Measurements from ENCODE around the gene TMEM272. TPM values are rescaled to one million over a fixed set of nuclear protein-coding genes. Genes with fewer than 3 reads are reported as not detected.

Gene TMEM272
- total and polyA plus RNA-seq, 2 of the 4 experiments (the other 2 are of a cell fraction) = not detected

DNA sequence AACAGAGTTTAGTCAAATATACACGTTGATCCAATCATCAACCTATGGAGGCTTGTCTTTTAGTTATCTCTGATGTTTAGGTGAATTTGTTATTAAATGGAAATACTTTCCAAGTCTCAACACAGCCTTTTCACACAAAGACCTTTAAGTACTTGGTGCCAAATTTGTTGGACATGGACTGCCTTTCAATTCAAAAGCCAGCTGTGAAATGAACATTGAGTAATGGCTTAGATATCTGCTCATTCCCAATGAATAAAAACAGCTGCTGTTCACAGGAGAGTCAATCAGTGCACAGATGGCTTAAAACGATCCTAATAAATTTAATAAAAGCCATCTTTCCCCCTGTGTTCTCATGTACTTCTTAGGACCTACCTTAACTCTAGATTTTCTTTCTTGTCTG lies 21.1 kb downstream of the TMEM272 start:
- no CpG with 5 or more reads among the region's 2 CpGs for WGBS, 2 experiments (ENCODE audit: extremely low coverage in 2 of 2, insufficient read length in 1 of 2)
- no peak overlapping the region for H3K56ac ChIP-seq (ENCODE audit: extremely low read depth, insufficient read depth, low read length)
- no peak overlapping the region for H3K9ac ChIP-seq (ENCODE audit: low read depth, low read length)
- no peaks in the 10 kb centered on the region for H4K20me1 ChIP-seq (ENCODE audit: insufficient read depth, low read length)
- no peak overlapping the region for H4K91ac ChIP-seq (ENCODE audit: insufficient read depth, low read depth, low read length)
- H4K5ac ChIP-seq (ENCODE audit: low read depth, low read length) = no peak overlapping the region
- no peak overlapping the region for H3K18ac ChIP-seq (ENCODE audit: low read depth, low read length)
- no peak overlapping the region for H4K8ac ChIP-seq (ENCODE audit: low read depth in 2 of 2, low read length in 2 of 2)
- DNase-seq (no peak), ATAC-seq (ENCODE audit: low read depth) (no peak)
- no peak overlapping the region for H2AK5ac ChIP-seq (ENCODE audit: low read depth, low read length)
- in situ Hi-C loops (cut with MboI; ENCODE audit: low sequenced_read_pairs) (no loop called here), dilution Hi-C loops (cut with HindIII; ENCODE audit: low sequenced_read_pairs, unreplicated experiment) (no loop called here), intact Hi-C loops (cut with micrococcal nuclease) (no loop called here)
- no peak overlapping the region for H3K4ac ChIP-seq (ENCODE audit: low read depth, low read length)
- TF ChIP-seq, protein P1, sequence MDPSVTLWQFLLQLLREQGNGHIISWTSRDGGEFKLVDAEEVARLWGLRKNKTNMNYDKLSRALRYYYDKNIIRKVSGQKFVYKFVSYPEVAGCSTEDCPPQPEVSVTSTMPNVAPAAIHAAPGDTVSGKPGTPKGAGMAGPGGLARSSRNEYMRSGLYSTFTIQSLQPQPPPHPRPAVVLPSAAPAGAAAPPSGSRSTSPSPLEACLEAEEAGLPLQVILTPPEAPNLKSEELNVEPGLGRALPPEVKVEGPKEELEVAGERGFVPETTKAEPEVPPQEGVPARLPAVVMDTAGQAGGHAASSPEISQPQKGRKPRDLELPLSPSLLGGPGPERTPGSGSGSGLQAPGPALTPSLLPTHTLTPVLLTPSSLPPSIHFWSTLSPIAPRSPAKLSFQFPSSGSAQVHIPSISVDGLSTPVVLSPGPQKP (IDR thresholded peaks at IDR 0.05; ENCODE audit: borderline replicate concordance, low read depth, low read length) = no peak
- TF ChIP-seq CEBPB (IDR thresholded peaks at IDR 0.05; ENCODE audit: low read depth, low read length) (no peak), CHD1 (IDR thresholded peaks at IDR 0.05; ENCODE audit: low read depth, low read length) (no peak), RCOR1 (IDR thresholded peaks at IDR 0.05; ENCODE audit: insufficient replicate concordance, low read length) (no peak), MAFK (IDR thresholded peaks at IDR 0.05; ENCODE audit: low read depth, low read length) (no peak), NFE2L2 (IDR thresholded peaks at IDR 0.05; ENCODE audit: low read depth, low read length) (no peak)
- H3K4me2 ChIP-seq (ENCODE audit: low read depth, low read length) = no peak overlapping the region
- no peak overlapping the region for H2BK120ac ChIP-seq (ENCODE audit: low read depth, low read length)
- ChIA-PET CTCF (no interaction called here), POLR2A (ENCODE audit: unreplicated experiment) (no interaction called here)
- no peak overlapping the region for H3K27ac ChIP-seq (ENCODE audit: insufficient read depth, low read length)
- peaks cover 71% of the 10 kb centered on the region for H3K27me3 ChIP-seq (ENCODE audit: control insufficient read depth, insufficient read depth, low read length)
- H3K9me3 ChIP-seq (ENCODE audit: control insufficient read depth, insufficient read depth, low read length) = no peaks in the 10 kb centered on the region
- no peak overlapping the region for H3K4me3 ChIP-seq (ENCODE audit: insufficient read depth, low read depth, low read length)
- no peak overlapping the region for H2BK5ac ChIP-seq (ENCODE audit: low read depth, low read length, poor library complexity, severe bottlenecking)
- H3K79me1 ChIP-seq (ENCODE audit: low read depth in 1 of 2, low read length in 2 of 2) = no peaks in the 10 kb centered on the region
- no peak overlapping the region for H3K23ac ChIP-seq (ENCODE audit: low read depth, low read length)
- H3K36me3 ChIP-seq (ENCODE audit: control insufficient read depth, insufficient read depth, low read length) = no peaks in the 10 kb centered on the region
- H2BK15ac ChIP-seq (ENCODE audit: low read depth, low read length) = no peak overlapping the region
- no peak overlapping the region for H2AK9ac ChIP-seq (replicated peaks; ENCODE audit: low read depth, low read length, poor library complexity)
- H3K9me1 ChIP-seq (ENCODE audit: insufficient read depth, low read length) = no peaks in the 10 kb centered on the region
- BruUV-seq (replicated peaks) = no TSS peak
- H3K4me1 ChIP-seq (ENCODE audit: control insufficient read depth, insufficient read depth, low read length) = no peaks in the 10 kb centered on the region
- H2AFZ ChIP-seq (replicated peaks; ENCODE audit: low read length, poor library complexity) = no peak overlapping the region
- H3K14ac ChIP-seq (replicated peaks; ENCODE audit: low read depth, low read length) = no peak overlapping the region
- no peak overlapping the region for H2BK20ac ChIP-seq (ENCODE audit: low read depth, low read length)
